Measurements from ENCODE around the gene NFX1.

DNA sequence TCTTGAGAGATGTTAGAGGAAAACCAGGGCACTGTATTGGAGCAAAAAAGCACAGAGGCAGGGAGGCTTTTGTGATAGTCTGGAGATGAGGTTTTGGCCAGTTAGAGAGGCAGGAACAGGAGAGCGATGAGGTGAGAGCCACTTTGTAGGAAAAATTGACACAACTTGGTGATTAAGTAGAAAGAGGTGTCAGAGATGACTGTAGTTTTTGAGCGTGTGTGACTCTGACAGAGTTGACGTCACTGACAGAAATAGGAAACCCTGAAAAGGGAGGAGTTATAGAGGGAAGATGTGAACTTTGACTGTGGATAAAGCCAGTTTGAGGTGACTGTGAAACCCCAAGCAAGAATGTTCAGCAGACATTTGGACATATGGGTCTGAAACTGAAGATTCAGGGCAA is 15.7 kb downstream of the NFX1 start:
- TF ChIP-seq, protein P1, sequence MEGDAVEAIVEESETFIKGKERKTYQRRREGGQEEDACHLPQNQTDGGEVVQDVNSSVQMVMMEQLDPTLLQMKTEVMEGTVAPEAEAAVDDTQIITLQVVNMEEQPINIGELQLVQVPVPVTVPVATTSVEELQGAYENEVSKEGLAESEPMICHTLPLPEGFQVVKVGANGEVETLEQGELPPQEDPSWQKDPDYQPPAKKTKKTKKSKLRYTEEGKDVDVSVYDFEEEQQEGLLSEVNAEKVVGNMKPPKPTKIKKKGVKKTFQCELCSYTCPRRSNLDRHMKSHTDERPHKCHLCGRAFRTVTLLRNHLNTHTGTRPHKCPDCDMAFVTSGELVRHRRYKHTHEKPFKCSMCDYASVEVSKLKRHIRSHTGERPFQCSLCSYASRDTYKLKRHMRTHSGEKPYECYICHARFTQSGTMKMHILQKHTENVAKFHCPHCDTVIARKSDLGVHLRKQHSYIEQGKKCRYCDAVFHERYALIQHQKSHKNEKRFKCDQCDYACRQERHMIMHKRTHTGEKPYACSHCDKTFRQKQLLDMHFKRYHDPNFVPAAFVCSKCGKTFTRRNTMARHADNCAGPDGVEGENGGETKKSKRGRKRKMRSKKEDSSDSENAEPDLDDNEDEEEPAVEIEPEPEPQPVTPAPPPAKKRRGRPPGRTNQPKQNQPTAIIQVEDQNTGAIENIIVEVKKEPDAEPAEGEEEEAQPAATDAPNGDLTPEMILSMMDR (conservative IDR thresholded peaks at IDR 0.05; ENCODE audit: low read length): no peak
- no peak for TF ChIP-seq EZH2phosphoT487 (IDR thresholded peaks at IDR 0.05; ENCODE audit: borderline replicate concordance)
